AG09319 (cell line): ENCODE measurements around the gene LFNG.

Source experiments
- DNase-seq: peaks from one replicate; pipeline ENCODE4 v3.0.0-alpha.2; 2010; ENCODE audit warnings: low read depth; ENCODE audit errors: extremely low read depth
- TF ChIP-seq, protein P1 (sequence below): IDR thresholded peaks from 2 replicates; pipeline ENCODE4 v1.5.1; 2011; ENCODE audit warnings: low read depth, mild to moderate bottlenecking, inconsistent platforms, low read length, moderate library complexity

LFNG gene

DNA sequence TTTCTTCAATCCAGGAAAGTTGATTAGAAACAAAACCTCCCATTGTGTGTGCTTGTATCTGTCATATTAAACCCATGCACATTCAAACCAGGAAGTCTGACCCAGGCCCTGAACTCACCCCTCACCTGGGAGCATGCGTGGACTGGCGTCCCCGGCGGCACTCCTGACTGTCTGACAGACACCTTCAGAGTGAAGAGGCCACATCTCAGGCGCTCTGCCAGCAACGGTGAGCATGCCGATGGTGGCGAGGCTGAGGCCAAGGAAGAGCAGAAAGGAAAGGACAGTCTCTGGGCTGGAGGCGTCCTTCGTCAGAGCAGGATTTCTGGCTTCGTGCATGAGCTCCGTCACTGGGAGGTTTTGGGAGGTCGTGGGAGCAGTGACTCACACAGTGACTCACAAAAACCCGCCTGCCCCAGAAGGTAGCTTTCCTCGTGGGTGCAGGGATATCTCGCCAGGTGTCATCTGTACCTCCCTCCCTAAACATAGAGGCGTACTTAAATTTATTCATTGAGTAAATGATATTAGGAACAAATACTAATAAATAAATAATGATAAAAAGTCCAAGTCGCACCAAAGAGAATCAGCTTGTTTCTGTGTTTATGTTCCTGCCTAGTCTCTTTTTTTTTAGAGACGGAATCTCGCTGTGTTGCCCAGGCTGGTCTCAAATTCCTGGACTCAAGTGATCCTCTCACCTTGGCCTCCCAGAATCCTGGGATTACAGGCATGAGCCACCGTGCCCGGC, 52.7 kb downstream of the LFNG start:
- TF ChIP-seq, protein P1, sequence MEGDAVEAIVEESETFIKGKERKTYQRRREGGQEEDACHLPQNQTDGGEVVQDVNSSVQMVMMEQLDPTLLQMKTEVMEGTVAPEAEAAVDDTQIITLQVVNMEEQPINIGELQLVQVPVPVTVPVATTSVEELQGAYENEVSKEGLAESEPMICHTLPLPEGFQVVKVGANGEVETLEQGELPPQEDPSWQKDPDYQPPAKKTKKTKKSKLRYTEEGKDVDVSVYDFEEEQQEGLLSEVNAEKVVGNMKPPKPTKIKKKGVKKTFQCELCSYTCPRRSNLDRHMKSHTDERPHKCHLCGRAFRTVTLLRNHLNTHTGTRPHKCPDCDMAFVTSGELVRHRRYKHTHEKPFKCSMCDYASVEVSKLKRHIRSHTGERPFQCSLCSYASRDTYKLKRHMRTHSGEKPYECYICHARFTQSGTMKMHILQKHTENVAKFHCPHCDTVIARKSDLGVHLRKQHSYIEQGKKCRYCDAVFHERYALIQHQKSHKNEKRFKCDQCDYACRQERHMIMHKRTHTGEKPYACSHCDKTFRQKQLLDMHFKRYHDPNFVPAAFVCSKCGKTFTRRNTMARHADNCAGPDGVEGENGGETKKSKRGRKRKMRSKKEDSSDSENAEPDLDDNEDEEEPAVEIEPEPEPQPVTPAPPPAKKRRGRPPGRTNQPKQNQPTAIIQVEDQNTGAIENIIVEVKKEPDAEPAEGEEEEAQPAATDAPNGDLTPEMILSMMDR = no peak
- no peak for DNase-seq

DNA sequence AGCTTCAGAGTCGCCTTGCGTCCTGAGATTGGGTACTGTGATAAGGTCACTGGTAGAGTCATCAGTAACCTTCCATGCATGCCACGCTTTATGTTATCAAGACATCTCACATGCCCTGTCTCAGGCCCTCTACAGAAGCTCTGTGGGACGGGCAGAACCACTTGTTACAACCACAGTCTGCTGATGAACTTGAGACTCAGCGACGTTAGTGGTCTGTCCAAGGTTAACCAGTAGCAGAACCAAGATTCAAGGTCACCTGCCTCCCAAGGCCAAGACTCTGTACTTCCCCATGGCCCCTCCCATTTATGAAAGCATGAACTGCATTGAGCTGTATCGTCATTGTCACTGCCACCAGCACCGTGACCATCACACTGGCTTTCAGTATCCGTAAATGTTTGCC, 54.2 kb downstream of the LFNG start:
- TF ChIP-seq, protein P1 = no peak

GRCh38 chr7:2575046-2575732, 55.6 kb downstream of the LFNG start:
- TF ChIP-seq, protein P1 = no peak
- no peak for DNase-seq

More for the DNA sequence above, 54.2 kb downstream of the LFNG start:
- DNase-seq = no peak

DNA sequence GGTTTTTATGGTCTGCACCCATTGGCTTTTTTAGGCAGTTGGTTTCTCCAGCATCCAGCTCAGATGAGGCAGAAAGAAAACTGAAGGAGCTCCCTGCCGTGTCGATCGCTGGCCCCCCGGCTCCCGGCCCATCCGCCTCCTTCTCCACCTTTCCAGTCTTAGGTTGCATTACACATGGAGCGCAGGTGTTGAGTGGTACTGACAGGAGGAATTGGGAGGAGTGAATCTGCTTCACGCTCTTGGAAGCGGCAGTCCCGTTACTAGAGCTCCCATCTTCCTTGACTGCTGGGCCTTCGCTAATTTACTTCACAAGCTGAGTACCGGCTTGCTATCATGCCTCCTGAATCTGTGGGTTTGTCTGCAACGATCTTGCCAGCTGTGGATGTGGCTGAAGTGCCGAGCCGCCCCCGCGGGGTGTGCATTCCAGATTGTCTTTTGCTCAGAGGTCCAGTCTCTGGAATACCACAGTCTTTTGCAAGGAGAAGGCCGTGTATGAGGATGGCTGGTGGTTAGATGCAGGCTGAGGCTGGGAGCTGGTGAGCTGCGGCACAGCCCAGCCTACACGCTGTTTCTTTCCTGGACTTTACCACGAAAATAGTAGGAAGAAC, 56.3 kb downstream of the LFNG start:
- no peak for DNase-seq
- TF ChIP-seq, protein P1 = no peak

DNA sequence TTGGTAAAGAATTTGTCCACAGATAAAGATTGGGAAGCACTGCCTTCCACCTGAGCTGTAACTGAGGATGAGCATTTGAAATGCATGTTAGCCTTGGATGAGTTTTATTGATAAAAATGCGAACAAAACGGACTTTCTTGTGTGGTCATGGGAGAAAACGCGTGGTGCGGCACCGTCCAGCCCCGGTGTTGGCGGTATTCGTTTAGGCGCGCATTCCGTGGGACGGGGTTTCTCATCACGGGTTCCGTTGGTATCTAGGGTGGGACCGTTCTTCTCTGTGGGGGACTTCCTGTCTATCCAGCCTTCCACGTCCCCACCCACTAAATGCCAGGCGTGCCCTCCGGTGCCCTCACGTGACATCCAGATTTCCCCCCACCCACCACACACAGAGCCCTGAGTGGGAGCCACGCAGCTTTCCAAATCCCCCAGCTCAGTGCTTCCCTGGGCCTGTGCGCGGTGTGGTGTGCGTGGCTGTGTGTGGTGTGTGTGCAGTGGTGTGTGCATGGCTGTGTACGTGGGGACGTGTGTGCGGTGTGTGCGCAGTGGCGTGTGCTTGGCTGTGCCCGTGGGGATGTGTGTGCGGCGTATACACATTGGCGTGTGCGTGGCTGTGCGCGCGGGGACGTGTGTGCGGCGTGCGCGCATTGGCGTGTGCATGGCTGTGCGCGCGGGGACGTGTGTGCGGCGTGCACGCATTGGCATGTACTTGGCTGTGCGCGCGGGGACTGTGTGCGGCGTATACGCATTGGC, 57.3 kb downstream of the LFNG start:
- DNase-seq = no peak
- TF ChIP-seq, protein P1 = no peak
